Endodermal cell (in vitro differentiated cells): ENCODE measurements around the gene RANGRF. TPM values are rescaled to one million over a fixed set of nuclear protein-coding genes. Genes with fewer than 3 reads are reported as not detected.

Experiments used
- DNase-seq: peaks from one replicate; pipeline ENCODE4 v3.0.0-alpha.2; 2017
- H3K27ac ChIP-seq: 2 replicates; pipeline ENCODE4 v1.5.1; 2013; ENCODE audit warnings: mild to moderate bottlenecking, low read depth, low read length, moderate library complexity
- H3K27me3 ChIP-seq: 2 replicates; pipeline ENCODE4 v1.6.1; 2013; ENCODE audit warnings: mild to moderate bottlenecking, low read length, moderate library complexity; ENCODE audit not compliant: insufficient read depth, control insufficient read depth, poor library complexity, severe bottlenecking
- H3K36me3 ChIP-seq: 2 replicates; pipeline ENCODE4 v1.7.0; 2013; ENCODE audit warnings: mild to moderate bottlenecking, low read length, moderate library complexity; ENCODE audit not compliant: control insufficient read depth, insufficient read depth
- H3K4me1 ChIP-seq: one replicate; pipeline ENCODE4 v1.7.0; 2013; ENCODE audit warnings: low read length; ENCODE audit not compliant: control insufficient read depth, insufficient read depth
- H3K4me3 ChIP-seq: 2 replicates; pipeline ENCODE4 v1.5.1; 2013; ENCODE audit warnings: mild to moderate bottlenecking, low read length, moderate library complexity
- H3K9ac ChIP-seq: 2 replicates; pipeline ENCODE4 v1.6.1; 2013; ENCODE audit warnings: mild to moderate bottlenecking, low read length, moderate library complexity; ENCODE audit not compliant: poor library complexity, severe bottlenecking; ENCODE audit errors: extremely low read depth
- H3K9me3 ChIP-seq: 2 replicates; pipeline ENCODE4 v1.6.1; 2013; ENCODE audit warnings: mild to moderate bottlenecking, low read length, moderate library complexity; ENCODE audit not compliant: control insufficient read depth
- H3K27ac Mint-ChIP-seq: 2 replicates; pipeline ENCODE4 v1.8.0; 2020; ENCODE audit warnings: mixed read lengths
- H3K27me3 Mint-ChIP-seq: 2 replicates; pipeline ENCODE4 v1.8.0; 2021; ENCODE audit warnings: mild to moderate bottlenecking, mixed read lengths; ENCODE audit not compliant: insufficient read depth
- H3K36me3 Mint-ChIP-seq: 2 replicates; pipeline ENCODE4 v1.8.0; 2020; ENCODE audit warnings: low read depth, mixed read lengths
- H3K4me1 Mint-ChIP-seq: 2 replicates; pipeline ENCODE4 v1.8.0; 2020; ENCODE audit warnings: mixed read lengths
- H3K4me3 Mint-ChIP-seq: 2 replicates; pipeline ENCODE4 v1.8.0; 2020; ENCODE audit warnings: mild to moderate bottlenecking, moderate library complexity, mixed read lengths
- H3K9me3 Mint-ChIP-seq: 2 replicates; pipeline ENCODE4 v1.8.0; 2020; ENCODE audit warnings: mild to moderate bottlenecking, mixed read lengths
- CTCF ChIP-seq: fragments of 200-600 bp; sonication (generic); conservative IDR thresholded peaks from 2 replicates; pipeline ENCODE4 v1.5.0; 2021; ENCODE audit warnings: antibody characterized with exemption, mild to moderate bottlenecking
- WGBS, 2 experiments: methylation state at CpG; one replicate each; pipeline versions ENCODE4 v1.1.5 to v1.1.7; 2013; ENCODE audit warnings: missing lambda C conversion rate in 2 of 2, mixed read lengths in 1 of 2; ENCODE audit not compliant: insufficient coverage in 1 of 2, insufficient read length in 1 of 2; 5-methylcytosine and 5-hydroxymethylcytosine counted together
- total RNA-seq, 2 donors: library from RNA; stranded (reverse); fragmentation: NEBNext Ultra II Directional in 1 of 2; extraction: Animal tissue kit (Norgen Biotek cat#: 25700) in 1 of 2; gene quantifications; 2 replicates in 1 of 2; 3 replicates in 1 of 2; pipeline ENCODE4 v1.2.1, GENCODE V29; 2021

RANGRF gene
- total RNA-seq, 2 donors from 2014 or later: 34.0 to 36.3 TPM

- Histone ChIP-seq H3K9me3 (no peaks in the 10 kb centered on the region), H3K4me3 (no peak overlapping the region), H3K9ac (no peak overlapping the region), H3K27me3 (no peaks in the 10 kb centered on the region), H3K27ac (no peak overlapping the region), H3K4me1 (no peaks in the 10 kb centered on the region), H3K36me3 (no peaks in the 10 kb centered on the region)
- Mint-ChIP-seq H3K4me1 (no peaks in the 10 kb centered on the region), H3K9me3 (no peaks in the 10 kb centered on the region), H3K36me3 (no peaks in the 10 kb centered on the region), H3K27ac (no peak overlapping the region), H3K27me3 (peaks cover 8% of the 10 kb centered on the region), H3K4me3 (no peak overlapping the region)
- TF ChIP-seq CTCF: peak; percentile 85
- WGBS, 2 experiments: 0 to 5% methylated on average over 3 to 6 of the region's 8 CpGs
- DNase-seq: peak; percentile 88
Measured at GRCh38 chr17:8300627-8301242, 12.3 kb downstream of the RANGRF start.

- Histone ChIP-seq H3K36me3 (no peaks in the 10 kb centered on the region), H3K9ac (no peak overlapping the region), H3K9me3 (no peaks in the 10 kb centered on the region), H3K27ac (no peak overlapping the region), H3K4me3 (peak overlapping the region; percentile 69), H3K4me1 (peaks cover 9% of the 10 kb centered on the region), H3K27me3 (peaks cover 10% of the 10 kb centered on the region)
- WGBS, 2 experiments: 75 to 100% methylated on average over 2 to 8 of the region's 10 CpGs
- peak overlapping the region; percentile 52 for H3K4me3 Mint-ChIP-seq
- no peaks in the 10 kb centered on the region for H3K36me3 Mint-ChIP-seq
- TF ChIP-seq CTCF: no peak
- peaks cover 44% of the 10 kb centered on the region for H3K4me1 Mint-ChIP-seq
- peaks cover 11% of the 10 kb centered on the region for H3K27me3 Mint-ChIP-seq
- no peak overlapping the region for H3K27ac Mint-ChIP-seq
- no peak for DNase-seq
- no peaks in the 10 kb centered on the region for H3K9me3 Mint-ChIP-seq
Measured at GRCh38 chr17:8310601-8311123, 22.2 kb downstream of the RANGRF start.

- H3K27me3 Mint-ChIP-seq: peaks cover 17% of the 10 kb centered on the region
- H3K9ac ChIP-seq: no peak overlapping the region
Measured at GRCh38 chr17:8311131-8311790, 22.8 kb downstream of the RANGRF start.

More at GRCh38 chr17:8311131-8311790, 22.8 kb downstream of the RANGRF start:
- Histone ChIP-seq H3K9me3 (no peaks in the 10 kb centered on the region), H3K27me3 (peaks cover 16% of the 10 kb centered on the region), H3K27ac (no peak overlapping the region), H3K4me1 (peaks cover 9% of the 10 kb centered on the region), H3K36me3 (no peaks in the 10 kb centered on the region), H3K4me3 (no peak overlapping the region)
- Mint-ChIP-seq H3K36me3 (no peaks in the 10 kb centered on the region), H3K27ac (no peak overlapping the region), H3K9me3 (no peaks in the 10 kb centered on the region), H3K4me3 (no peak overlapping the region), H3K4me1 (peaks cover 49% of the 10 kb centered on the region)
- peak; percentile 62 for DNase-seq
- no peak for TF ChIP-seq CTCF
- WGBS, 2 experiments: 93 to 97% methylated on average over 9 to 25 of the region's 25 CpGs
